H9 (cell line): ENCODE data around the gene EBNA1BP2. TPM values are rescaled to one million over a fixed set of nuclear protein-coding genes. Genes with fewer than 3 reads are reported as not detected.

Experiments used
- DNase-seq: peaks from one replicate; pipeline ENCODE4 v3.0.0-alpha.2; 2017
- H2AFZ ChIP-seq: one replicate; pipeline ENCODE4 v1.6.1; 2013; ENCODE audit warnings: mild to moderate bottlenecking, low read length, control low read depth, moderate library complexity
- H2AK5ac ChIP-seq: 2 replicates; pipeline ENCODE4 v1.6.1; 2013; ENCODE audit warnings: low read length, control low read depth, mixed read lengths; ENCODE audit not compliant: insufficient read length
- H2BK120ac ChIP-seq: one replicate; pipeline ENCODE4 v1.6.1; 2013; ENCODE audit warnings: low read depth, mild to moderate bottlenecking, low read length, control low read depth, inconsistent platforms; ENCODE audit not compliant: poor library complexity, severe bottlenecking
- H2BK12ac ChIP-seq: 2 replicates; pipeline ENCODE4 v1.6.1; 2013; ENCODE audit warnings: low read length, control low read depth, mixed read lengths, low read depth; ENCODE audit not compliant: insufficient read length
- H2BK15ac ChIP-seq: 2 replicates; pipeline ENCODE4 v1.6.1; 2013; ENCODE audit warnings: low read depth, low read length, control low read depth
- H2BK20ac ChIP-seq: one replicate; pipeline ENCODE4 v1.6.1; 2013; ENCODE audit warnings: low read depth, mild to moderate bottlenecking, low read length, control low read depth, inconsistent platforms; ENCODE audit not compliant: poor library complexity, severe bottlenecking
- H2BK5ac ChIP-seq: 2 replicates; pipeline ENCODE4 v1.6.1; 2013; ENCODE audit warnings: low read length, control low read depth, mixed read lengths; ENCODE audit not compliant: insufficient read length
- H3K14ac ChIP-seq: 2 replicates; pipeline ENCODE4 v1.6.1; 2013; ENCODE audit warnings: low read length, control low read depth; ENCODE audit not compliant: insufficient read depth
- H3K18ac ChIP-seq: 2 replicates; pipeline ENCODE4 v1.6.1; 2013; ENCODE audit warnings: low read depth, mild to moderate bottlenecking, mixed read lengths, low read length, control low read depth; ENCODE audit not compliant: insufficient read length
- H3K23ac ChIP-seq: 2 replicates; pipeline ENCODE4 v1.6.1; 2013; ENCODE audit warnings: low read length, control low read depth, mixed read lengths, low read depth; ENCODE audit not compliant: insufficient read length
- H3K23me2 ChIP-seq: 2 replicates; pipeline ENCODE4 v1.6.1; 2013; ENCODE audit warnings: low read depth, mild to moderate bottlenecking, mixed read lengths, low read length, control low read depth; ENCODE audit not compliant: insufficient read length, poor library complexity, severe bottlenecking
- H3K27ac ChIP-seq: 2 replicates; pipeline ENCODE4 v1.5.1; 2013; ENCODE audit warnings: low read length, control low read depth, mixed read lengths, low read depth; ENCODE audit not compliant: insufficient read length
- H3K27me3 ChIP-seq: 2 replicates; pipeline ENCODE4 v1.6.1; 2013; ENCODE audit warnings: low read length, control low read depth, inconsistent platforms; ENCODE audit not compliant: insufficient read depth
- H3K4ac ChIP-seq: 2 replicates; pipeline ENCODE4 v1.6.1; 2013; ENCODE audit warnings: low read depth, mild to moderate bottlenecking, control low read depth, inconsistent platforms, low read length, moderate library complexity
- H3K4me1 ChIP-seq: 2 replicates; pipeline ENCODE4 v1.6.1; 2013; ENCODE audit warnings: low read length, control low read depth, inconsistent platforms; ENCODE audit not compliant: insufficient read depth
- H3K4me2 ChIP-seq: 2 replicates; pipeline ENCODE4 v1.6.1; 2013; ENCODE audit warnings: low read length, control low read depth, mixed read lengths; ENCODE audit not compliant: insufficient read length, insufficient read depth
- H3K56ac ChIP-seq: 2 replicates; pipeline ENCODE4 v1.6.1; 2013; ENCODE audit warnings: low read depth, mild to moderate bottlenecking, mixed read lengths, low read length, control low read depth; ENCODE audit not compliant: insufficient read length
- H3K79me1 ChIP-seq: 2 replicates; pipeline ENCODE4 v1.6.1; 2013; ENCODE audit warnings: low read depth, mild to moderate bottlenecking, moderate library complexity, low read length, control low read depth, inconsistent platforms; ENCODE audit not compliant: insufficient read depth, poor library complexity, severe bottlenecking
- H3K79me2 ChIP-seq: 2 replicates; pipeline ENCODE4 v1.6.1; 2013; ENCODE audit warnings: low read length, control low read depth, inconsistent platforms; ENCODE audit not compliant: insufficient read depth
- H3K9ac ChIP-seq: 2 replicates; pipeline ENCODE4 v1.6.1; 2013; ENCODE audit warnings: low read length, control low read depth, mixed read lengths; ENCODE audit not compliant: insufficient read length; ENCODE audit errors: extremely low read depth
- H3K9me3 ChIP-seq: one replicate; pipeline ENCODE4 v1.6.1; 2013; ENCODE audit warnings: low read depth, low read length, inconsistent platforms; ENCODE audit not compliant: control insufficient read depth
- H3T11ph ChIP-seq: one replicate; pipeline ENCODE4 v1.6.1; 2013; ENCODE audit warnings: mild to moderate bottlenecking, low read length, control low read depth, inconsistent platforms
- H4K20me1 ChIP-seq: one replicate; pipeline ENCODE4 v1.6.1; 2013; ENCODE audit not compliant: control insufficient read depth, insufficient read length, insufficient read depth
- H4K5ac ChIP-seq: 2 replicates; pipeline ENCODE4 v1.6.1; 2013; ENCODE audit warnings: low read depth, mild to moderate bottlenecking, mixed read lengths, low read length, control low read depth; ENCODE audit not compliant: insufficient read length
- H4K8ac ChIP-seq: replicated peaks from 2 replicates; pipeline ENCODE4 v1.6.1; 2013; ENCODE audit warnings: low read length, control low read depth, mixed read lengths, low read depth; ENCODE audit not compliant: insufficient read length
- H4K91ac ChIP-seq: 2 replicates; pipeline ENCODE4 v1.6.1; 2013; ENCODE audit warnings: low read depth, mild to moderate bottlenecking, moderate library complexity, mixed read lengths, low read length, control low read depth; ENCODE audit not compliant: insufficient read length
- H3K27ac Mint-ChIP-seq, 3 experiments: 2 replicates in 2 of 3; 3 replicates in 1 of 3; pipeline ENCODE4 v1.8.0; 2020 to 2021; ENCODE audit warnings: mixed read lengths in 3 of 3, mild to moderate bottlenecking in 1 of 3, moderate library complexity in 1 of 3
- H3K27me3 Mint-ChIP-seq: 2 replicates; pipeline ENCODE4 v1.8.0; 2021; ENCODE audit warnings: low read depth, mild to moderate bottlenecking, moderate library complexity, mixed read lengths
- H3K36me3 Mint-ChIP-seq, 3 experiments: 2 replicates in 2 of 3; 3 replicates in 1 of 3; pipeline ENCODE4 v1.8.0; 2020 to 2021; ENCODE audit warnings: low read depth in 3 of 3, mixed read lengths in 3 of 3; ENCODE audit not compliant: insufficient read depth in 1 of 3
- H3K4me1 Mint-ChIP-seq, 2 experiments: 2 replicates each; pipeline ENCODE4 v1.8.0; 2020; ENCODE audit warnings: mixed read lengths in 2 of 2
- H3K4me3 Mint-ChIP-seq, 2 experiments: 2 replicates in 1 of 2; 3 replicates in 1 of 2; pipeline ENCODE4 v1.8.0; 2020 to 2021; ENCODE audit warnings: mild to moderate bottlenecking in 2 of 2, mixed read lengths in 2 of 2, moderate library complexity in 1 of 2
- H3K9me3 Mint-ChIP-seq, 2 experiments: 2 replicates in 1 of 2; 3 replicates in 1 of 2; pipeline ENCODE4 v1.8.0; 2020; ENCODE audit warnings: mild to moderate bottlenecking in 2 of 2, mixed read lengths in 2 of 2, moderate library complexity in 1 of 2
- CTCF ChIP-seq: fragments of 200-600 bp; sonication (generic); conservative IDR thresholded peaks from 3 replicates; pipeline ENCODE4 v1.8.0; 2021; ENCODE audit warnings: antibody characterized with exemption, mild to moderate bottlenecking
- WGBS: extraction: QIAGEN DNeasy Blood & Tissue Kit; methylation state at CpG from one replicate; pipeline ENCODE4 v1.1.7; 2013; ENCODE audit warnings: missing lambda C conversion rate, low lambda C conversion rate, mixed read lengths; ENCODE audit not compliant: insufficient read length; ENCODE audit errors: extremely low coverage; 5-methylcytosine and 5-hydroxymethylcytosine counted together
- total RNA-seq: library from RNA; stranded (reverse); gene quantifications from 2 replicates; pipeline ENCODE4 v1.2.1, GENCODE V29; 2021

Gene EBNA1BP2
- total RNA-seq, 1 experiment from 2014 or later, result 84.7 TPM

- WGBS, result no CpG with 5 or more reads among the region's 8 CpGs
- TF ChIP-seq CTCF, result no peak
These were observed 27.1 kb upstream of the EBNA1BP2 start for GRCh38 chr1:43199093-43199726.

More at GRCh38 chr1:43199093-43199726, 27.1 kb upstream of the EBNA1BP2 start:
- H3K4me1 Mint-ChIP-seq, result no peaks in the 10 kb centered on the region; a peak in 1 of 4 replicates
- H3K4me1 ChIP-seq, result no peaks in the 10 kb centered on the region
- no peak overlapping the region for H4K5ac ChIP-seq
- H3K9me3 Mint-ChIP-seq, result no peaks in the 10 kb centered on the region; a peak in 1 of 5 replicates
- no peak overlapping the region for H2BK15ac ChIP-seq
- no peaks in the 10 kb centered on the region for H4K20me1 ChIP-seq
- no peak overlapping the region for H2BK20ac ChIP-seq
- no peaks in the 10 kb centered on the region for H3K27me3 Mint-ChIP-seq
- no peak overlapping the region for H2BK5ac ChIP-seq
- H3K14ac ChIP-seq, result no peak overlapping the region
- no peak overlapping the region for H3T11ph ChIP-seq
- H3K18ac ChIP-seq, result no peak overlapping the region
- no peak overlapping the region for H3K4ac ChIP-seq
- no peak overlapping the region for H2AK5ac ChIP-seq
- no peak overlapping the region for H2BK120ac ChIP-seq
- H3K27ac ChIP-seq, result no peak overlapping the region
- H3K56ac ChIP-seq, result no peak overlapping the region
- no peaks in the 10 kb centered on the region for H3K36me3 Mint-ChIP-seq
- H3K23ac ChIP-seq, result no peak overlapping the region
- H3K27ac Mint-ChIP-seq, result no peak overlapping the region
- H4K8ac ChIP-seq, result no peak overlapping the region
- no peak overlapping the region for H4K91ac ChIP-seq
- no peak overlapping the region for H3K9ac ChIP-seq
- H2AFZ ChIP-seq, result no peak overlapping the region
- H3K79me2 ChIP-seq, result no peaks in the 10 kb centered on the region
- no peak overlapping the region for H3K4me2 ChIP-seq
- H3K9me3 ChIP-seq, result no peaks in the 10 kb centered on the region
- DNase-seq, result no peak
- H2BK12ac ChIP-seq, result no peak overlapping the region
- H3K79me1 ChIP-seq, result no peaks in the 10 kb centered on the region
- H3K4me3 Mint-ChIP-seq, result no peak overlapping the region
- H3K27me3 ChIP-seq, result no peaks in the 10 kb centered on the region
- no peaks in the 10 kb centered on the region for H3K23me2 ChIP-seq
